HepG2 (cell line): Measurements from ENCODE around the gene CAD. TPM values are rescaled to one million over a fixed set of nuclear protein-coding genes. Genes with fewer than 3 reads are reported as not detected.
A peak's percentile ranks its signal among the peaks of the same experiment; 100 is the strongest.

Experiments used
- CCAR2 ChIP-seq: fragments of 200-400 bp; formaldehyde crosslinking; optimal IDR thresholded peaks from 2 replicates; pipeline ENCODE3; 2018; ENCODE audit warnings: low read depth, mild to moderate bottlenecking, low read length, moderate library complexity
- CREB1 ChIP-seq, 2 experiments: fragments of 450-650 bp in 1 of 2; IDR thresholded peaks; 2 replicates each; pipeline ENCODE4 v1.6.1; 2016 to 2017; ENCODE audit warnings: control low read depth in 1 of 2, mild to moderate bottlenecking in 1 of 2, missing compliant biosample characterization in 1 of 2, missing genetic modification characterization in 1 of 2
- EHMT2 ChIP-seq: fragments of 200-600 bp; sonication (generic); IDR thresholded peaks from 2 replicates; pipeline ENCODE4 v1.7.0; 2017; ENCODE audit warnings: antibody characterized with exemption, low read depth, low read length, borderline replicate concordance
- ETV5 ChIP-seq: IDR thresholded peaks from 2 replicates; pipeline ENCODE4 v1.6.1; 2018; ENCODE audit warnings: missing biosample characterization, missing genetic modification reagents, inconsistent platforms, borderline replicate concordance
- KLF9 ChIP-seq: IDR thresholded peaks from 2 replicates; pipeline ENCODE4 v1.6.1; 2016; ENCODE audit warnings: low read depth
- REXO4 ChIP-seq: sonication (generic); formaldehyde crosslinking; IDR thresholded peaks from 2 replicates; pipeline ENCODE4 v1.8.0; 2022; ENCODE audit warnings: missing genetic modification reagents, mild to moderate bottlenecking, borderline replicate concordance
- SALL1 ChIP-seq: sonication (generic); formaldehyde crosslinking; IDR thresholded peaks from 2 replicates; pipeline ENCODE4 v1.8.0; 2022; ENCODE audit warnings: mild to moderate bottlenecking, missing genetic modification reagents
- SNAI1 ChIP-seq: sonication (generic); formaldehyde crosslinking; IDR thresholded peaks from 2 replicates; pipeline ENCODE4 v1.5.0; 2020; ENCODE audit warnings: mild to moderate bottlenecking, missing genetic modification reagents, borderline replicate concordance
- SRSF1 ChIP-seq: fragments of 200-400 bp; formaldehyde crosslinking; optimal IDR thresholded peaks from 2 replicates; pipeline ENCODE3; 2017; ENCODE audit warnings: mild to moderate bottlenecking, low read depth, low read length, moderate library complexity
- XRCC5 ChIP-seq: fragments of 200-400 bp; formaldehyde crosslinking; optimal IDR thresholded peaks from 2 replicates; pipeline ENCODE3; 2017; ENCODE audit warnings: mild to moderate bottlenecking, low read length
- ZFX ChIP-seq: sonication (generic); formaldehyde crosslinking; IDR thresholded peaks from 2 replicates; pipeline ENCODE4 v1.4.0; 2020; ENCODE audit warnings: mild to moderate bottlenecking, low read depth, missing genetic modification reagents, moderate library complexity
- ZNF329 ChIP-seq: sonication (generic); formaldehyde crosslinking; IDR thresholded peaks from 2 replicates; pipeline ENCODE4 v1.9.0; 2021; ENCODE audit warnings: low read depth, mild to moderate bottlenecking, missing genetic modification reagents
- ZNF468 ChIP-seq: sonication (generic); formaldehyde crosslinking; IDR thresholded peaks from 2 replicates; pipeline ENCODE4 v1.8.0; 2022; ENCODE audit warnings: mild to moderate bottlenecking, moderate library complexity, missing genetic modification reagents
- ZNF644 ChIP-seq: IDR thresholded peaks from 2 replicates; pipeline ENCODE4 v1.6.1; 2016; ENCODE audit warnings: low read depth
- ZNF747 ChIP-seq: sonication (generic); formaldehyde crosslinking; IDR thresholded peaks from 2 replicates; pipeline ENCODE4 v1.8.1; 2023; ENCODE audit warnings: missing genetic modification reagents, mild to moderate bottlenecking, borderline replicate concordance
- polyA plus RNA-seq, 8 experiments: library from polyadenylated mRNA; depleted of rRNA in 3 of 8; stranded (reverse) in 7 of 8; unstranded in 1 of 8; fragments of >200 nt; fragmentation: Illumina TruSeq in 4 of 8; extraction: Trizol in 4 of 8; gene quantifications; 2 replicates each; pipeline versions ENCODE4 v1.2.1 to v1.2.3, GENCODE V29; 2011 to 2016; ENCODE audit warnings: low read depth in 4 of 8, missing spikeins in 1 of 8, mixed read lengths in 1 of 8; ENCODE audit not compliant: insufficient read depth in 1 of 8
- total RNA-seq, 5 experiments: library from RNA; depleted of rRNA; stranded (reverse); fragments of >200 nt; fragmentation: Illumina TruSeq; extraction: Trizol; gene quantifications; 2 replicates each; pipeline ENCODE4 v1.2.3, GENCODE V29; 2016; ENCODE audit warnings: low read depth in 1 of 5
- TF ChIP-seq, protein P1 (sequence below): sonication (generic); formaldehyde crosslinking; IDR thresholded peaks from 2 replicates; pipeline ENCODE4 v1.4.0; 2020; ENCODE audit warnings: missing genetic modification reagents, borderline replicate concordance
- TF ChIP-seq, protein P2 (sequence below): sonication (generic); formaldehyde crosslinking; IDR thresholded peaks from 2 replicates; pipeline ENCODE4 v1.5.1; 2020; ENCODE audit warnings: missing genetic modification reagents, mild to moderate bottlenecking, borderline replicate concordance
- TF ChIP-seq, protein P3 (sequence below): sonication (generic); formaldehyde crosslinking; IDR thresholded peaks from 2 replicates; pipeline ENCODE4 v1.5.0; 2020; ENCODE audit warnings: missing genetic modification reagents
- TF ChIP-seq, protein P4 (sequence below): IDR thresholded peaks from 2 replicates; pipeline ENCODE4 v1.6.1; 2016; ENCODE audit warnings: low read depth, control low read depth
- TF ChIP-seq, protein P5 (sequence below): sonication (generic); formaldehyde crosslinking; IDR thresholded peaks from 2 replicates; pipeline ENCODE4 v1.4.0; 2020; ENCODE audit warnings: missing genetic modification reagents

The CAD gene
- total and polyA plus RNA-seq, 2 of the 13 experiments (the other 11 are each of a cell fraction or from before 2014, with no cell fraction given) = 21.7 to 37.0 TPM

DNA sequence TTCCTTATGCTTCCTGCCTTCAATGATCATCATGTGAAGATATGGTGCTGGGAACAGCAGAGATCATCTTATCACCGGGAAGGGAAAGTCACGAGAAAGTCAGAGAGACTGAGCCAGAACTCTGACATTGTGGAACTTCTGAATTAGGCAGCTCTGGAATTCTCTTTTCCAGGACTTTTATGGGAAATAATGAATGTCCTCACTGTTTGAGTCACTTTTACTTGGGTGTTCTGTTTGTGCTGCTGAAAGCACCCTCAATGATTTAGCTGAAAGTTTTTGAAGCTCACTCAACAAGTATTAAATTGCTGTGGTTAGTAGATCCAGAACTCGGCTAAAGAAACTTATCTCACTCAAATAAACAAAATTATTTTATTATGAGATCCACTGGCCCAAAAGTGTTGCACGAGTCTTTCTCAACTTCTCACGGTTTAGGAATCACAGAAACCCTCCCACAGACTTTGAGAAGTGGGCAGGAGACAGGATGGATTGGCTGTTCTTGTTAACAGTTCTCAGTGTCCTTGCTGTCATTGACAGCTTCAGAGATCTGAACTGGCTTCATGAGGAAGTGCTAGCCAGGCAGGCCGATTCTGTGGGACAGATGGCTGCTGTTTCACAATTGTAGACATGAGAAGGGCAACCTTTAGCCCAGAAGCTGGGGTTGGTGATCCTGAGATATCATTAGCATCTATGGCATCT, 31.7 kb upstream of the CAD start (continued):
- TF ChIP-seq, protein P1, sequence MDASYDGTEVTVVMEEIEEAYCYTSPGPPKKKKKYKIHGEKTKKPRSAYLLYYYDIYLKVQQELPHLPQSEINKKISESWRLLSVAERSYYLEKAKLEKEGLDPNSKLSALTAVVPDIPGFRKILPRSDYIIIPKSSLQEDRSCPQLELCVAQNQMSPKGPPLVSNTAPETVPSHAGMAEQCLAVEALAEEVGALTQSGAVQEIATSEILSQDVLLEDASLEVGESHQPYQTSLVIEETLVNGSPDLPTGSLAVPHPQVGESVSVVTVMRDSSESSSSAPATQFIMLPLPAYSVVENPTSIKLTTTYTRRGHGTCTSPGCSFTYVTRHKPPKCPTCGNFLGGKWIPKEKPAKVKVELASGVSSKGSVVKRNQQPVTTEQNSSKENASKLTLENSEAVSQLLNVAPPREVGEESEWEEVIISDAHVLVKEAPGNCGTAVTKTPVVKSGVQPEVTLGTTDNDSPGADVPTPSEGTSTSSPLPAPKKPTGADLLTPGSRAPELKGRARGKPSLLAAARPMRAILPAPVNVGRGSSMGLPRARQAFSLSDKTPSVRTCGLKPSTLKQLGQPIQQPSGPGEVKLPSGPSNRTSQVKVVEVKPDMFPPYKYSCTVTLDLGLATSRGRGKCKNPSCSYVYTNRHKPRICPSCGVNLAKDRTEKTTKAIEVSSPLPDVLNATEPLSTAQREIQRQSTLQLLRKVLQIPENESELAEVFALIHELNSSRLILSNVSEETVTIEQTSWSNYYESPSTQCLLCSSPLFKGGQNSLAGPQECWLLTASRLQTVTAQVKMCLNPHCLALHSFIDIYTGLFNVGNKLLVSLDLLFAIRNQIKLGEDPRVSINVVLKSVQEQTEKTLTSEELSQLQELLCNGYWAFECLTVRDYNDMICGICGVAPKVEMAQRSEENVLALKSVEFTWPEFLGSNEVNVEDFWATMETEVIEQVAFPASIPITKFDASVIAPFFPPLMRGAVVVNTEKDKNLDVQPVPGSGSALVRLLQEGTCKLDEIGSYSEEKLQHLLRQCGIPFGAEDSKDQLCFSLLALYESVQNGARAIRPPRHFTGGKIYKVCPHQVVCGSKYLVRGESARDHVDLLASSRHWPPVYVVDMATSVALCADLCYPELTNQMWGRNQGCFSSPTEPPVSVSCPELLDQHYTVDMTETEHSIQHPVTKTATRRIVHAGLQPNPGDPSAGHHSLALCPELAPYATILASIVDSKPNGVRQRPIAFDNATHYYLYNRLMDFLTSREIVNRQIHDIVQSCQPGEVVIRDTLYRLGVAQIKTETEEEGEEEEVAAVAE (CRISPR knock-in tag) = no peak
- TF ChIP-seq EHMT2 = no peak
- TF ChIP-seq CREB1 (IDR thresholded peaks at IDR 0.05) = no peak
- TF ChIP-seq CREB1 (CRISPR knock-in tag; IDR thresholded peaks at IDR 0.05) = no peak
- TF ChIP-seq CCAR2 = no peak
- no peak for TF ChIP-seq SNAI1
- TF ChIP-seq ZNF747 (CRISPR knock-in tag) = no peak
- peak; percentile 71 for TF ChIP-seq ZFX (CRISPR knock-in tag)
- TF ChIP-seq, protein P2, sequence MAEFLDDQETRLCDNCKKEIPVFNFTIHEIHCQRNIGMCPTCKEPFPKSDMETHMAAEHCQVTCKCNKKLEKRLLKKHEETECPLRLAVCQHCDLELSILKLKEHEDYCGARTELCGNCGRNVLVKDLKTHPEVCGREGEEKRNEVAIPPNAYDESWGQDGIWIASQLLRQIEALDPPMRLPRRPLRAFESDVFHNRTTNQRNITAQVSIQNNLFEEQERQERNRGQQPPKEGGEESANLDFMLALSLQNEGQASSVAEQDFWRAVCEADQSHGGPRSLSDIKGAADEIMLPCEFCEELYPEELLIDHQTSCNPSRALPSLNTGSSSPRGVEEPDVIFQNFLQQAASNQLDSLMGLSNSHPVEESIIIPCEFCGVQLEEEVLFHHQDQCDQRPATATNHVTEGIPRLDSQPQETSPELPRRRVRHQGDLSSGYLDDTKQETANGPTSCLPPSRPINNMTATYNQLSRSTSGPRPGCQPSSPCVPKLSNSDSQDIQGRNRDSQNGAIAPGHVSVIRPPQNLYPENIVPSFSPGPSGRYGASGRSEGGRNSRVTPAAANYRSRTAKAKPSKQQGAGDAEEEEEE (CRISPR knock-in tag) = 0 out of 2 replicates have a peak, but pooled peaks have one; percentile 66
- peak; percentile 40; the same call in 1 of the 2 replicates for TF ChIP-seq ETV5 (CRISPR knock-in tag)
- TF ChIP-seq, protein P3, sequence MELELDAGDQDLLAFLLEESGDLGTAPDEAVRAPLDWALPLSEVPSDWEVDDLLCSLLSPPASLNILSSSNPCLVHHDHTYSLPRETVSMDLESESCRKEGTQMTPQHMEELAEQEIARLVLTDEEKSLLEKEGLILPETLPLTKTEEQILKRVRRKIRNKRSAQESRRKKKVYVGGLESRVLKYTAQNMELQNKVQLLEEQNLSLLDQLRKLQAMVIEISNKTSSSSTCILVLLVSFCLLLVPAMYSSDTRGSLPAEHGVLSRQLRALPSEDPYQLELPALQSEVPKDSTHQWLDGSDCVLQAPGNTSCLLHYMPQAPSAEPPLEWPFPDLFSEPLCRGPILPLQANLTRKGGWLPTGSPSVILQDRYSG (CRISPR knock-in tag) = no peak
- TF ChIP-seq SALL1 (CRISPR knock-in tag) = peak; percentile 82
- TF ChIP-seq, protein P4, sequence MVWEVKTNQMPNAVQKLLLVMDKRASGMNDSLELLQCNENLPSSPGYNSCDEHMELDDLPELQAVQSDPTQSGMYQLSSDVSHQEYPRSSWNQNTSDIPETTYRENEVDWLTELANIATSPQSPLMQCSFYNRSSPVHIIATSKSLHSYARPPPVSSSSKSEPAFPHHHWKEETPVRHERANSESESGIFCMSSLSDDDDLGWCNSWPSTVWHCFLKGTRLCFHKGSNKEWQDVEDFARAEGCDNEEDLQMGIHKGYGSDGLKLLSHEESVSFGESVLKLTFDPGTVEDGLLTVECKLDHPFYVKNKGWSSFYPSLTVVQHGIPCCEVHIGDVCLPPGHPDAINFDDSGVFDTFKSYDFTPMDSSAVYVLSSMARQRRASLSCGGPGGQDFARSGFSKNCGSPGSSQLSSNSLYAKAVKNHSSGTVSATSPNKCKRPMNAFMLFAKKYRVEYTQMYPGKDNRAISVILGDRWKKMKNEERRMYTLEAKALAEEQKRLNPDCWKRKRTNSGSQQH (CRISPR knock-in tag) = no peak
- no peak for TF ChIP-seq KLF9 (CRISPR knock-in tag)
- TF ChIP-seq ZNF468 (CRISPR knock-in tag) = no peak
- TF ChIP-seq ZNF329 (CRISPR knock-in tag) = no peak
- TF ChIP-seq XRCC5 = no peak
- no peak for TF ChIP-seq SRSF1
- TF ChIP-seq, protein P5, sequence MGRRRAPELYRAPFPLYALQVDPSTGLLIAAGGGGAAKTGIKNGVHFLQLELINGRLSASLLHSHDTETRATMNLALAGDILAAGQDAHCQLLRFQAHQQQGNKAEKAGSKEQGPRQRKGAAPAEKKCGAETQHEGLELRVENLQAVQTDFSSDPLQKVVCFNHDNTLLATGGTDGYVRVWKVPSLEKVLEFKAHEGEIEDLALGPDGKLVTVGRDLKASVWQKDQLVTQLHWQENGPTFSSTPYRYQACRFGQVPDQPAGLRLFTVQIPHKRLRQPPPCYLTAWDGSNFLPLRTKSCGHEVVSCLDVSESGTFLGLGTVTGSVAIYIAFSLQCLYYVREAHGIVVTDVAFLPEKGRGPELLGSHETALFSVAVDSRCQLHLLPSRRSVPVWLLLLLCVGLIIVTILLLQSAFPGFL = no peak
- 0 out of 2 replicates have a peak, but pooled peaks have one; percentile 20 for TF ChIP-seq ZNF644 (CRISPR knock-in tag)
- TF ChIP-seq REXO4 (CRISPR knock-in tag) = no peak
